RWPE2 (cell line): Measurements from ENCODE around the gene CSTA.

Experiments
- ATAC-seq: fragments of 200-7000 bp; cut with Tn5 transposase; 3 replicates; pipeline ENCODE4 v1.9.1; 2021; ENCODE audit warnings: low read depth
- DNase-seq: peaks from one replicate; pipeline ENCODE4 v3.0.0-alpha.2; 2020; ENCODE audit warnings: low spot score
- H3K27ac ChIP-seq: fragments of 450-650 bp; 2 replicates; pipeline ENCODE4 v1.5.1; 2017; ENCODE audit warnings: mild to moderate bottlenecking; ENCODE audit not compliant: poor library complexity, severe bottlenecking
- H3K27me3 ChIP-seq: fragments of 250-450 bp; sonication (Bioruptor Pico); 2 replicates; pipeline ENCODE4 v1.5.1; 2021; ENCODE audit warnings: mild to moderate bottlenecking, moderate library complexity; ENCODE audit not compliant: insufficient read depth, poor library complexity, severe bottlenecking
- H3K36me3 ChIP-seq: fragments of 250-450 bp; sonication (Bioruptor Pico); 2 replicates; pipeline ENCODE4 v1.5.1; 2020; ENCODE audit warnings: low read depth, mild to moderate bottlenecking, moderate library complexity
- H3K4me1 ChIP-seq: fragments of 250-450 bp; sonication (Bioruptor Pico); 2 replicates; pipeline ENCODE4 v1.5.1; 2021; ENCODE audit warnings: mild to moderate bottlenecking, moderate library complexity; ENCODE audit not compliant: insufficient read depth, poor library complexity, severe bottlenecking
- H3K4me3 ChIP-seq: fragments of 250-450 bp; sonication (Bioruptor Pico); 2 replicates; pipeline ENCODE4 v1.5.1; 2021; ENCODE audit warnings: mild to moderate bottlenecking, moderate library complexity; ENCODE audit not compliant: severe bottlenecking
- H3K9me3 ChIP-seq: fragments of 250-450 bp; sonication (Bioruptor Pico); 2 replicates; pipeline ENCODE4 v1.5.1; 2021; ENCODE audit warnings: mild to moderate bottlenecking, moderate library complexity; ENCODE audit not compliant: severe bottlenecking
- TF ChIP-seq, protein P1 (sequence below): fragments of 450-650 bp; IDR thresholded peaks from one replicate; pipeline ENCODE4 v1.5.1; 2017; ENCODE audit warnings: mild to moderate bottlenecking, moderate library complexity; ENCODE audit not compliant: poor library complexity, severe bottlenecking

The CSTA gene

DNA sequence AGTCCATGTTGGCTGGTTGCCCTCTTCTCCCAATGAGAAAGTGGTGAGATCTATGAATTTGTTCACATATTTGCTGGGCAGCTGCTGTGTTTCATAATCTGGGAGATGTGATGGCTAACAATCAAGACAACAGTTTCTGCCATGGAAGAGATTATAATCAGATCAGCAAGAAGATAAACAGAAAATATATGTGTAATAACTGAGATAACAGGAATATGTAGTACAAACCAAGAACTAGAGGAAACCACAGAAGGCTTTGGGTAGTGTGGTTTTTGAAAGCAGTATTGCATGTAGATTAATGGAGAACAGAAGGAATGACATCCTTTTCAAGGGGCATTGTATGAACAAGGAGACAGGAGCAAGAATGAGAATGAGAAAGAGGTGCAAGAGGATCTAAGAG, 12.2 kb upstream of the CSTA start:
- ATAC-seq (no peak), DNase-seq (no peak)
- H3K27me3 ChIP-seq: no peaks in the 10 kb centered on the region
- H3K27ac ChIP-seq: no peak overlapping the region
- peaks cover 26% of the 10 kb centered on the region for H3K4me1 ChIP-seq
- no peaks in the 10 kb centered on the region for H3K36me3 ChIP-seq
- TF ChIP-seq, protein P1, sequence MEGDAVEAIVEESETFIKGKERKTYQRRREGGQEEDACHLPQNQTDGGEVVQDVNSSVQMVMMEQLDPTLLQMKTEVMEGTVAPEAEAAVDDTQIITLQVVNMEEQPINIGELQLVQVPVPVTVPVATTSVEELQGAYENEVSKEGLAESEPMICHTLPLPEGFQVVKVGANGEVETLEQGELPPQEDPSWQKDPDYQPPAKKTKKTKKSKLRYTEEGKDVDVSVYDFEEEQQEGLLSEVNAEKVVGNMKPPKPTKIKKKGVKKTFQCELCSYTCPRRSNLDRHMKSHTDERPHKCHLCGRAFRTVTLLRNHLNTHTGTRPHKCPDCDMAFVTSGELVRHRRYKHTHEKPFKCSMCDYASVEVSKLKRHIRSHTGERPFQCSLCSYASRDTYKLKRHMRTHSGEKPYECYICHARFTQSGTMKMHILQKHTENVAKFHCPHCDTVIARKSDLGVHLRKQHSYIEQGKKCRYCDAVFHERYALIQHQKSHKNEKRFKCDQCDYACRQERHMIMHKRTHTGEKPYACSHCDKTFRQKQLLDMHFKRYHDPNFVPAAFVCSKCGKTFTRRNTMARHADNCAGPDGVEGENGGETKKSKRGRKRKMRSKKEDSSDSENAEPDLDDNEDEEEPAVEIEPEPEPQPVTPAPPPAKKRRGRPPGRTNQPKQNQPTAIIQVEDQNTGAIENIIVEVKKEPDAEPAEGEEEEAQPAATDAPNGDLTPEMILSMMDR: no peak
- no peak overlapping the region for H3K4me3 ChIP-seq
- no peaks in the 10 kb centered on the region for H3K9me3 ChIP-seq

DNA sequence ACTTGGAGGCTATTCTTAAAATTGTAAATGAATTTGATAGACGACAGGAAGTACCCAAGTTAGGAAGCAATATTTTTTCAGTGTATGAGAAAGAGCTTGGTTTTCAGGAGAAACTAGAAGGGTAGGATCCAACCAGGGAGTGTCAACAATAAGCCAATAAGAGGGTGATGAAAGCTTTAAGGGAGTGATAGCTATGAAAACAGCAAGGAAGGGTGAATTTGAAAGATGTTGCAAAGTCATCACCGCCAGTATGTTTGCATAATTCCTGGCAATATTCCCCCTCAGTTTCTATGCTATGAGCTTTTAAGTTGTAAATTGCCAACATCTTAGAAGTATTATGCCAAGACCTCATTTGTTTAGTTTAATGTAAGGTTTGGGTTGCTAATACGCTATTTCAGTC, 11.8 kb upstream of the CSTA start:
- no peaks in the 10 kb centered on the region for H3K27me3 ChIP-seq
- TF ChIP-seq, protein P1: no peak
- no peaks in the 10 kb centered on the region for H3K36me3 ChIP-seq
- no peak overlapping the region for H3K27ac ChIP-seq
- no peak overlapping the region for H3K4me3 ChIP-seq
- DNase-seq (no peak), ATAC-seq (no peak)
- H3K9me3 ChIP-seq: no peaks in the 10 kb centered on the region
- H3K4me1 ChIP-seq: peaks cover 27% of the 10 kb centered on the region

DNA sequence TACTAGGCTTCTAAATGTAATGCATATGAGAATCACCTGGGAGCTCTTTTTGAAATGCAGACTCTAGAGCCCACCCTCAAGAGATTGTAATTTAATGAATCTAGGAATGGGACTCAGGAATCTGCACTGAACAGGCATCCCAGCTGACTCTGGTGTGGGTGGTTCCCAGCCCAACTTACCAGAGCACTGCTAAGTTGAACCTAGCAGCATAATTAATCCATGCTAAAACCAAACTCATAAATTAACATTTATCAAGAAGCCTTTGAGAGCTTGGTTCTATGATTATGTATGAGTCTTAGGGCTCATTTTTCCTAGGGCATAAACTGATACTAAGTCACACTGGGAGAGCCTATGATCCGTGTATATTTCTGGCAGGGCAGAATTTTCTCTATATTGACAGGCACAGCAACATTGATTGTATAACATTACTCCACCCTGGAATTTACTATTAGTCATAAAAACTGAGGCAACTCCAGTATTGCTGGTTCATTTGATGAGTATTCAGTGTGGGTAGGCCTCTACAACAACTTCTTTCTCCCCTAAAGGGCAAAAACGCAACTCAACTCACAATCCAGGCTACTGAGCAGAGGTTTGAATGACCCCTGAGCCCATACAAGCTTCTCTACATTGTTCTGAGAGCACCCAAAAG, 10.7 kb upstream of the CSTA start:
- Histone ChIP-seq H3K4me1 (peaks cover 36% of the 10 kb centered on the region), H3K4me3 (no peak overlapping the region), H3K27me3 (no peaks in the 10 kb centered on the region), H3K9me3 (no peaks in the 10 kb centered on the region), H3K27ac (peak overlapping the region; percentile 57), H3K36me3 (no peaks in the 10 kb centered on the region)
- DNase-seq: no peak
- TF ChIP-seq, protein P1: no peak
- ATAC-seq: peak; percentile 91

DNA sequence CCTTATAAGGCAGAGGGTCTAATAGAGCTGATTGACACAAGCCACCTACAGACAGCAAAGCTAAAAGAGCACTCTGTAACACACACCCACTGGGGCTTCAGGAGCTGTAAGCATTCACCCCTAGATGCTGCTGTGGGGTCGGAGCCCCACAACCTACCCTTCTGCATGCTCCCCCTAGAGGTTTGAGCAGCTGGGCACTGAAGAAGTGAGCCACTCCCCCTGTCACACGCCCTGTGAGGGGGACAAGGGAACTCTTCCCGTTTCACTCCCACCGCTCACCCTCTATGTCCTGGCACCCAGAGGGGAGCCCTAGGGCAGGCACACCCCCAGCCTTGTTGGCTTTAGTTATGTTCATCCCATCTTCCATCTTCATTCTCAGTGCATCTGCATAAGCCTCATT, 9.4 kb upstream of the CSTA start:
- Histone ChIP-seq H3K4me3 (no peak overlapping the region), H3K4me1 (peaks cover 29% of the 10 kb centered on the region), H3K27me3 (no peaks in the 10 kb centered on the region), H3K27ac (no peak overlapping the region), H3K9me3 (no peaks in the 10 kb centered on the region), H3K36me3 (no peaks in the 10 kb centered on the region)
- TF ChIP-seq, protein P1: no peak
- no peak for ATAC-seq
- no peak for DNase-seq

DNA sequence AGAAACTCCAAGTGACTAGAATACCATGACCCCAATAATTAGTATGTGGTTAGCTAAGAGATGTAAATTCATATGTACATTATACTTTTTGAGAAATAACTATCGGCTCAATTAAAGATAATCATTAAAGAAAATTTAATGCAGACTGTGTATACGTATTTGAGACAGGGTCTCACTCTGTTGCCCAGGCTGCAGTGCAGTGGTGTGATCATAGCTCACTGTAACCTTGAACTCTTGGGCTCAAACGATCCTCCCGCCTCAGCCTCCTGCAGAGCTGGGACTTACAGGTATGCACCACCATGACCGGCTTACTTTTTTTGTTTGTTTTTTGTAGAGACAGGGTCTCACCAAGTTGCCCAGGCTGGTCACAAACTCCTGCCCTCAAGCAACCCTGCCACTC, 8.7 kb upstream of the CSTA start:
- Histone ChIP-seq H3K27me3 (no peaks in the 10 kb centered on the region), H3K36me3 (no peaks in the 10 kb centered on the region), H3K4me1 (peaks cover 27% of the 10 kb centered on the region), H3K27ac (no peak overlapping the region), H3K9me3 (no peaks in the 10 kb centered on the region), H3K4me3 (no peak overlapping the region)
- TF ChIP-seq, protein P1: no peak
- ATAC-seq (no peak), DNase-seq (no peak)
